ENCODE results near the gene FGF14.
"Not testable (repeated sequence)": the region's sequence is repeated elsewhere in the genome, so short reads cannot be mapped to it uniquely, and the experiment has no call there.

The FGF14 gene

DNA sequence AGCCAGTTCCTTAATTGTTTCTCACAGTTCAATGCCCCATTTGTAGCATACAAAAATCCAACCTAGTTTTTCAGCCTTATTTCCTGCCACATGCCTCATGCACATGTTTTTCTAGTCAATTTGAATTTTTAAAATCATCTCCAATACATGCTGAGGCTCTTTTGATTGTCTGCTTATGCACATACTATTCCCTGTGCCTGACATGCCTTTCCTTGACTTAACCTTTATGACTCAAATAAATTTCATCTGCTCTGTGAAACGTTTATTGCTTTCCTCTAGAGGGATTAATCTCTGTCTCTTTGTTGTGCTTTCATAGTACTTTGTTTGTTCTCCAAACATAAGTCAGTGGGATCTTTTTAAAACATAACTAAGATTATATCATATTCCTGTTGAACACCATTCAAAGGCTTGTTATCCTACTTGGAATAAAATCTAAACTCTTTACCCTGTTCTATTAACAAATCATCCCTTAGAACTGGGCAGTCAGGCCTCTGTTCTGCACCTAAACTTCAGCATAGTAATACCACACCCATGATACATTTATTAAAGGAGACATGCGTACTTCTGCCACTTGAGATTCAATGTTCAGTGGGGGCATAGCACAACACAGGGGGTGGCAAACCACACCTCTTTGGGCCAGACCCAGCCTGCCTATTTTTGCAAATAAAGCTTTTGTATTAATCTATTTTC is 346.6 kb downstream of the FGF14 start:
- no peak for DNase-seq (ENCODE audit: low read depth in 2 of 3, low spot score in 2 of 3)

GRCh38 chr13:102049853-102050252 is 352.0 kb downstream of the FGF14 start:
- no peak for DNase-seq (ENCODE audit: low read depth in 2 of 3, low spot score in 2 of 3)

- no peak for DNase-seq (ENCODE audit: low read depth in 2 of 3, low spot score in 2 of 3)
Observed at GRCh38 chr13:102045731-102046130, 356.1 kb downstream of the FGF14 start.

DNA sequence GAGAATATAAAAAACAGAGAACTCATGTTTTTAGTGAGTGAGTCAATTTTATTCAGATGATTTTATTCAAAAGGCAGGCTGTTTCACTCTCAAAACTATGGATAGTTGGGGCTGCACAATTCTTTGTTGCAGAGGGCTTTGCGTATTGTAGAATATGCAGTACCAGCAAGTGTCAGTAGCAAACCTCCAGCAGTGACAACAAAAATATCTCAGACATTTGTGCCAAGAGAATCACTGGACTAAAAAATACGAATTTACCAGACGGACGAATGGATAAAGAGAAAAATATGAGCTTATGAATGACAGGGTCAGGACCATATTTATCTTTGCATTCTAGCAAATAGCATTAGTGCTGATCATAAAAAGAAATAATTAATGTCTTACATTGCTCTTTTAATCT is 359.1 kb downstream of the FGF14 start:
- no peak for DNase-seq (ENCODE audit: low read depth in 2 of 3, low spot score in 2 of 3)

GRCh38 chr13:102041544-102041943 is 360.3 kb downstream of the FGF14 start:
- DNase-seq (ENCODE audit: low read depth in 2 of 3, low spot score in 2 of 3) = no peak

GRCh38 chr13:102040812-102041211 is 361.0 kb downstream of the FGF14 start:
- DNase-seq (ENCODE audit: low read depth in 2 of 3, low spot score in 2 of 3) = no peak

GRCh38 chr13:102039264-102039663 is 362.6 kb downstream of the FGF14 start:
- DNase-seq (ENCODE audit: low read depth in 2 of 3, low spot score in 2 of 3) = no peak

GRCh38 chr13:102038787-102039186 is 363.1 kb downstream of the FGF14 start:
- no peak for DNase-seq (ENCODE audit: low read depth in 2 of 3, low spot score in 2 of 3)

DNA sequence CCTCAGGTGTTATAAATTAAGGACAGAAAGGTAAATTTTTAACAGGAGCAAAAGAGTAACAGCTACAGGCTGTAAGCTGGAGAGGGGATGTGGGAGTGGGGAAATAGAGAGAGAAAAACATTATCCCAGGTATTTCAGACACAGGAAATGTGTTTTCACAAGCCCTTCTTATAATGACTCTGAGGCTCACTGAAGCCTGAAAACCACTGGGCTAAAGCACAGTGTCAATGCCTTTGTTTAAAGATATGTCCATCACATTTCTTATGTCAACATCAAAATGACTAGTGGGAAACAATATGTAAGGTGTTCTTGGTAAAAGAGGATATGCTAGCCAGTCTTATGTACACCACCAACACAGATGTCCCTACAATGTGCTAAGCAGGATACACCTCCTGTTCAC is 365.9 kb downstream of the FGF14 start:
- no peak for DNase-seq (ENCODE audit: low read depth in 2 of 3, low spot score in 2 of 3)

- DNase-seq (ENCODE audit: low read depth in 2 of 3, low spot score in 2 of 3) = no peak
Observed at GRCh38 chr13:102033857-102034331, 368.0 kb downstream of the FGF14 start.

DNA sequence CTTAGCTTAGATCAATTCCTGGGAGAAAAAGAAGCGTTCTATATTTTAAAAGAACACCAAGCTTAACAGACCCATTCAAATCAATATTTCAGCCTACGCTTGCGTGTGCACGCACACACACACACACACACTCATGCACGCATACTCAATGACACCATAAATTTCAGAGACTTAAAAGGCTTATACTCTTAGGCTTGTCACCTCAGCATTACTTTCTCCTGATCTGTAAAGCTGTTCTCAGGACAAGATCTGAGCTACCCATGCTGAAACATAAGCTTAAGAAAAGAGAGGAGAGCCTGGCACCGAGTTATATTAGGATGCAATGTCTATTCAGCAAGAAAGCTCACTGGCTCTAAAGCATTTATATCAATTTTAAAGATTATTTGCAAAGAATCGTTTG is 368.5 kb downstream of the FGF14 start:
- DNase-seq (ENCODE audit: low read depth in 2 of 3, low spot score in 2 of 3) = no peak

GRCh38 chr13:102028868-102029267 is 373.0 kb downstream of the FGF14 start:
- no peak for DNase-seq (ENCODE audit: low read depth in 2 of 3, low spot score in 2 of 3)

- DNase-seq (ENCODE audit: low read depth in 2 of 3, low spot score in 2 of 3) = no peak
Observed at GRCh38 chr13:102028206-102028605, 373.6 kb downstream of the FGF14 start.

- no peak for DNase-seq (ENCODE audit: low read depth in 2 of 3, low spot score in 2 of 3)
Observed at GRCh38 chr13:102021777-102022176, 380.1 kb downstream of the FGF14 start.

- DNase-seq (ENCODE audit: low read depth in 2 of 3, low spot score in 2 of 3) = no peak
Observed at GRCh38 chr13:102020611-102021216, 381.1 kb downstream of the FGF14 start.

- no peak for DNase-seq (ENCODE audit: low read depth in 2 of 3, low spot score in 2 of 3)
Observed at GRCh38 chr13:102018716-102019115, 383.1 kb downstream of the FGF14 start.

GRCh38 chr13:102017248-102017647 is 384.6 kb downstream of the FGF14 start:
- no peak for DNase-seq (ENCODE audit: low read depth in 2 of 3, low spot score in 2 of 3)

- DNase-seq (ENCODE audit: low read depth in 2 of 3, low spot score in 2 of 3) = no peak
Observed at GRCh38 chr13:102012299-102013293, 389.3 kb downstream of the FGF14 start.

DNA sequence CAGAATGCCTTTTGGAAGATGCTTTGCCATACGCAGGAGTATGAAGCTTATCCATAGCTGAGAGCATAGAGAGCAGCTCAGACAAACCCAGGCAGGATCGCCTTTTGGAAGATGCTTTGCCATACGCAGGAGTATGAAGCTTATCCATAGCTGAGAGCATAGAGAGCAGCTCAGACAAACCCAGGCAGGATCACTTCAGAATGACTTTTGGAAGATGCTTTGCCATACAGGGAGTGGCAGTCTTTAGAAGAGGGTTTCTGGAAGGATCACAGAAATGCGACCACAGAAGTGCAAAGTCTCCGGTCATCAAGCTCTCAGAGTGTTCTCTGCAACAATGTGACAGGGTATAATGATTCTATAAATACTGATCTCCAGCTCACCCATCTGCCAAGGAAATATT is 390.4 kb downstream of the FGF14 start:
- DNase-seq (ENCODE audit: low read depth in 2 of 3, low spot score in 2 of 3) = not testable (repeated sequence)

- DNase-seq (ENCODE audit: low read depth in 2 of 3, low spot score in 2 of 3) = no peak
Observed at GRCh38 chr13:102003848-102004570, 397.8 kb downstream of the FGF14 start.

DNA sequence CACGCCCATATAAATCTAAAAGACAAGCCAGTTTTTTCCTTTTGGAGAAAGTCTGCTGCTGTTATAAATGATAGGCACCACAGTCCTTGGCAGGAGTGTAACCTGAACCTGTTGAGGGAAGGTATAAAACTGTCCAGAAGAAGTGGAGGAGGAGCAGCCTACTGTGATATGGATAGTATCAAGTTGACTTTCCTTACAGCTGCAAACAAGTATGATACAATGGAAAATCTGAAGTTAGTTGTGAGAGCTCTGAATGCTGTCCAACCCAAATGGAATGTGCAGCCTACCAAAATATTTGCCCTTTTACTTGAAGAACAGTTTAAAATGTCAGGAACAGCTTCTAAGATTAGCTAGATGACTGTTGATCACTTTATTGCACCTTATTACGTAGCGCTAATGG is 399.6 kb downstream of the FGF14 start:
- DNase-seq (ENCODE audit: low read depth in 2 of 3, low spot score in 2 of 3) = no peak
